ENCODE measurements around the gene TBCE. TPM values are rescaled to one million over a fixed set of nuclear protein-coding genes. Genes with fewer than 3 reads are reported as not detected.
A peak's percentile ranks its signal among the peaks of the same experiment; 100 is the strongest.

Gene TBCE
- total RNA-seq, 1 donor from 2014 or later = 28.3 TPM

DNA sequence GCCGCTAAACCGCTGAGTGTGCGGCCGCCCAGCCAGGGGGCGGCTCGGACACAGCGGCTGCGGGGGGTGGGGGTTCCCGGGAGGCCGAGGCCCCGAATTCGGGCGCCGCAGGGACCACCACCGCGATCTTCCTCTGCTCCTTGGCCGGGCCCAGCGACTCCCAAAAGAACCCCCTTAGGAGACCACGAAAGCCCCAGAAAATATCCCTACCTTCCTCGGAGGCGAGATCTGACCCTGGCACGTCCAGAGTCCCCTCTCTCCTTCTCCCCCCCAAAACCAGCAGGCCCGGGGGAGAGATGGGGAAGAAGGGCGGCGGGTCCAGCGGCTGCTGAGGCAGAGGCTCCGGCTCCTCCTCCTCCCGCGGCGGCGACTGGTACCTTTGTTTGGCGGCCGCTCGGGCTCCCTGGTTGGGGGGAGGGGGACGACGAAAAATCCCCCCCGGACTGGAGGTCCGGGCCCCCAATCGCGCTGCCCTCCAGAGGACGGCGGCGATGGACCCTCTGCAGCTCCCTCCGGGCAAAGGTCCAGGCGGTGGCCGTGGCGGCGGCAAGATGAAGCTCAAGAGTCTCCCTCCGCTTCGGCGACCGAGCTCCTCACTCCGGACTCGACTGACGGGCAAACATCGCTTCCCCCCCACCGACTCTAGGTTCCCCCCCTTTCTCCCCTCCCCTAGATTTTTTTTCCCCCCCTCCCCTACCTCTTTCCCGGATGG is 39.5 kb upstream of the TBCE start, which contains the start of gene ARID4B:
TSS of gene ARID4B (minus strand) at position 621 of the 712 bp plus-strand sequence. CDS start 1,260 bp downstream, outside the sequence.
- no peaks in the 10 kb centered on the region for H3K9me3 Mint-ChIP-seq (ENCODE audit: unreplicated experiment)
- Histone ChIP-seq H3K4me2 (ENCODE audit: low read length) (peak within 1 kb of the TSS; percentile 94), H3K36me3 (ENCODE audit: insufficient read depth, low read length) (no peaks in the 10 kb centered on the region), H4K20me1 (ENCODE audit: insufficient read depth, low read length) (peaks cover 55% of the 10 kb centered on the region), H3K9me3 (ENCODE audit: insufficient read depth, low read depth, low read length) (no peaks in the 10 kb centered on the region), H3K27me3 (ENCODE audit: insufficient read depth, low read length) (no peaks in the 10 kb centered on the region), H3K4me3 (ENCODE audit: insufficient read depth, low read depth, low read length) (peak within 1 kb of the TSS; percentile 93), H2AFZ (ENCODE audit: low read depth, low read length) (peak within 1 kb of the TSS; percentile 65), H3K4me1 (ENCODE audit: insufficient read depth, low read length) (peaks cover 14% of the 10 kb centered on the region), H3K27ac (ENCODE audit: low read depth, low read length) (peak within 1 kb of the TSS; percentile 97), H3K79me2 (ENCODE audit: insufficient read depth, low read length) (peaks cover 88% of the 10 kb centered on the region), H3K9ac (ENCODE audit: low read length) (peak within 1 kb of the TSS; percentile 97)
- DNase-seq (ENCODE audit: low read depth) = no peak
- no peak for FAIRE-seq
- H3K27me3 Mint-ChIP-seq (ENCODE audit: low read depth, unreplicated experiment) = no peaks in the 10 kb centered on the region
- peaks cover 26% of the 10 kb centered on the region for H3K4me1 Mint-ChIP-seq (ENCODE audit: low read depth, unreplicated experiment)
- no peak for TF ChIP-seq EZH2 (IDR thresholded peaks at IDR 0.05; ENCODE audit: insufficient read depth, low read length)
- TF ChIP-seq, protein P1, sequence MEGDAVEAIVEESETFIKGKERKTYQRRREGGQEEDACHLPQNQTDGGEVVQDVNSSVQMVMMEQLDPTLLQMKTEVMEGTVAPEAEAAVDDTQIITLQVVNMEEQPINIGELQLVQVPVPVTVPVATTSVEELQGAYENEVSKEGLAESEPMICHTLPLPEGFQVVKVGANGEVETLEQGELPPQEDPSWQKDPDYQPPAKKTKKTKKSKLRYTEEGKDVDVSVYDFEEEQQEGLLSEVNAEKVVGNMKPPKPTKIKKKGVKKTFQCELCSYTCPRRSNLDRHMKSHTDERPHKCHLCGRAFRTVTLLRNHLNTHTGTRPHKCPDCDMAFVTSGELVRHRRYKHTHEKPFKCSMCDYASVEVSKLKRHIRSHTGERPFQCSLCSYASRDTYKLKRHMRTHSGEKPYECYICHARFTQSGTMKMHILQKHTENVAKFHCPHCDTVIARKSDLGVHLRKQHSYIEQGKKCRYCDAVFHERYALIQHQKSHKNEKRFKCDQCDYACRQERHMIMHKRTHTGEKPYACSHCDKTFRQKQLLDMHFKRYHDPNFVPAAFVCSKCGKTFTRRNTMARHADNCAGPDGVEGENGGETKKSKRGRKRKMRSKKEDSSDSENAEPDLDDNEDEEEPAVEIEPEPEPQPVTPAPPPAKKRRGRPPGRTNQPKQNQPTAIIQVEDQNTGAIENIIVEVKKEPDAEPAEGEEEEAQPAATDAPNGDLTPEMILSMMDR (IDR thresholded peaks at IDR 0.05; ENCODE audit: insufficient read depth, low read depth, low read length) = no peak
- H3K27ac Mint-ChIP-seq (ENCODE audit: unreplicated experiment) = peak within 1 kb of the TSS; percentile 95
- peaks cover 4% of the 10 kb centered on the region for H3K36me3 Mint-ChIP-seq (ENCODE audit: low read depth, unreplicated experiment)
- H3K4me3 Mint-ChIP-seq (ENCODE audit: unreplicated experiment) = peak within 1 kb of the TSS; percentile 100

DNA sequence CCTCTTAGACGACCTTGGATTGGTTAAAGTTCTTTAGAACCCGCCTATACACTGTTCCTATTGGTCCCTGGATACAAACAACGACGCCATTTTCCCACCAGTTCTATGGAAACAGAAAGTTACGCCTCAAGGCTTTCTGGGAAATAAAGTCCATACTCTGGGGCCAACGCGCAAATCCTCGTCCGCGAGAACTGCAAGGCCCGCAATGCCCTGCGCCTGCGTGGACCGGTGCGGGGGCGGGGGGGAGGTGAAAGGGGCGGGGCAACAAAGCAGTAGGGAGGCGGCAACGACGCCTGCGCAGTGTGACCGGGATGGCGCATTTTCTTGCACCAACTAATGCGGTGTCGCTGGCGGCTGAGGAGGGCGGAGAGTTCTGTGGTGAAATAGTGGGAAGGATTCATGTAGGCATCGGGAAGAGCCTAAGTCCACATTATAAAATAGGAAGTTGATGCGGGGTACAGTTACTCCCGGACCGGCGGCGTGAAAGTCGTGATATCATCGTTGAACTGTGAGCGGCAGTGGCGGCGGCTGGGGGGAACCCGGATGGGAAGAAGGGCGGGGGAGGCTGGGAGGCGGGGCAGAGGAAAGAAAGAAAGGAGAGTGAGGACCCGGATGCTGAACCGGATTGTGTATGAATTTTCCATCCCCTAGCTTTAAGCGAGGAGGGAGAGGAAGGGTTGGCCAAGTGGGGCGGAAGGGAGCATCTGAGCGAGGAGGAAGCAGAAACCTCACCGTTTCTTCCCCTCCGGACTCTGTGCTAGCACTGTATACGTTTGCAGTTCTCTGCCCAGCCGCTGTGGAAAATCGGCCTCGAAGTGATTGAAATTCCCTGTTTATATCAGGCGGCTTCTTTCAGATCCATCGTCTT is 38.7 kb upstream of the TBCE start, which contains the start of gene GGPS1:
TSS of gene GGPS1 (plus strand) at position 300 of the 868 bp plus-strand sequence. CDS start 6,695 bp downstream, outside the sequence.
- Histone ChIP-seq H3K27me3 (ENCODE audit: insufficient read depth, low read length) (no peaks in the 10 kb centered on the region), H3K79me2 (ENCODE audit: insufficient read depth, low read length) (peaks cover 87% of the 10 kb centered on the region), H4K20me1 (ENCODE audit: insufficient read depth, low read length) (peaks cover 51% of the 10 kb centered on the region), H3K27ac (ENCODE audit: low read depth, low read length) (peak within 1 kb of the TSS; percentile 97), H3K36me3 (ENCODE audit: insufficient read depth, low read length) (no peaks in the 10 kb centered on the region), H2AFZ (ENCODE audit: low read depth, low read length) (peak within 1 kb of the TSS; percentile 65), H3K4me3 (ENCODE audit: insufficient read depth, low read depth, low read length) (peak within 1 kb of the TSS; percentile 93), H3K9ac (ENCODE audit: low read length) (peak within 1 kb of the TSS; percentile 97), H3K4me2 (ENCODE audit: low read length) (peak within 1 kb of the TSS; percentile 94), H3K4me1 (ENCODE audit: insufficient read depth, low read length) (peaks cover 14% of the 10 kb centered on the region), H3K9me3 (ENCODE audit: insufficient read depth, low read depth, low read length) (no peaks in the 10 kb centered on the region)
- H3K4me3 Mint-ChIP-seq (ENCODE audit: unreplicated experiment) = no peak within 1 kb of the TSS
- peaks cover 26% of the 10 kb centered on the region for H3K4me1 Mint-ChIP-seq (ENCODE audit: low read depth, unreplicated experiment)
- H3K27me3 Mint-ChIP-seq (ENCODE audit: low read depth, unreplicated experiment) = no peaks in the 10 kb centered on the region
- FAIRE-seq (peak; percentile 72), DNase-seq (ENCODE audit: low read depth) (peak; percentile 99)
- peak within 1 kb of the TSS; percentile 69 for H3K27ac Mint-ChIP-seq (ENCODE audit: unreplicated experiment)
- TF ChIP-seq, protein P1 (IDR thresholded peaks at IDR 0.05; ENCODE audit: insufficient read depth, low read depth, low read length) = peak; percentile 14
- TF ChIP-seq EZH2 (IDR thresholded peaks at IDR 0.05; ENCODE audit: insufficient read depth, low read length) = no peak
- H3K9me3 Mint-ChIP-seq (ENCODE audit: unreplicated experiment) = no peaks in the 10 kb centered on the region
- peaks cover 4% of the 10 kb centered on the region for H3K36me3 Mint-ChIP-seq (ENCODE audit: low read depth, unreplicated experiment)

Measured in astrocyte (in vitro differentiated cells and primary cell).